Neuronal stem cell (in vitro differentiated cells): ENCODE data around the gene TMEM51.
A peak's percentile ranks its signal among the peaks of the same experiment; 100 is the strongest.

Source experiments
- DNase-seq: peaks from one replicate; pipeline ENCODE4 v3.0.0-alpha.2; 2013; ENCODE audit warnings: low spot score
- H2AFZ ChIP-seq: one replicate; pipeline ENCODE4 v1.6.1; 2013; ENCODE audit warnings: mild to moderate bottlenecking, low read length, inconsistent platforms
- H2AK5ac ChIP-seq: 2 replicates; pipeline ENCODE4 v1.6.1; 2013; ENCODE audit warnings: low read depth, mild to moderate bottlenecking, inconsistent platforms, low read length, moderate library complexity, mixed read lengths
- H2BK120ac ChIP-seq: 2 replicates; pipeline ENCODE4 v1.6.1; 2013; ENCODE audit warnings: low read depth, mild to moderate bottlenecking, inconsistent platforms, low read length, moderate library complexity, mixed read lengths
- H2BK12ac ChIP-seq: one replicate; pipeline ENCODE4 v1.6.1; 2013; ENCODE audit warnings: low read length, inconsistent platforms
- H2BK15ac ChIP-seq: 2 replicates; pipeline ENCODE4 v1.6.1; 2013; ENCODE audit warnings: mild to moderate bottlenecking, low read length, inconsistent platforms, mixed read lengths
- H2BK5ac ChIP-seq: one replicate; pipeline ENCODE4 v1.6.1; 2013; ENCODE audit warnings: inconsistent platforms, mild to moderate bottlenecking, low read length, moderate library complexity
- H3K14ac ChIP-seq: one replicate; pipeline ENCODE4 v1.6.1; 2013; ENCODE audit warnings: low read length, inconsistent platforms
- H3K18ac ChIP-seq: 2 replicates; pipeline ENCODE4 v1.6.1; 2013; ENCODE audit warnings: low read length, inconsistent platforms
- H3K23ac ChIP-seq: 2 replicates; pipeline ENCODE4 v1.6.1; 2013; ENCODE audit warnings: low read depth, mild to moderate bottlenecking, mixed read lengths, low read length, inconsistent platforms; ENCODE audit not compliant: poor library complexity
- H3K27ac ChIP-seq: replicated peaks from 3 replicates; pipeline ENCODE4 v1.5.1; 2013; ENCODE audit warnings: low read length, inconsistent platforms
- H3K27me3 ChIP-seq, 3 experiments: 2 replicates each; pipeline ENCODE4 v1.6.1; 2013; ENCODE audit warnings: low read length in 3 of 3, mild to moderate bottlenecking in 2 of 3, inconsistent platforms in 1 of 3, low read depth in 1 of 3, mixed read lengths in 1 of 3, moderate library complexity in 1 of 3; ENCODE audit not compliant: control insufficient read depth in 3 of 3, insufficient read depth in 3 of 3
- H3K36me3 ChIP-seq, 2 donors: replicated peaks in 1 of 2; 2 replicates each; pipeline ENCODE4 v1.6.1; 2013; ENCODE audit warnings: low read length in 2 of 2; ENCODE audit not compliant: control insufficient read depth in 2 of 2, insufficient read depth in 2 of 2
- H3K4ac ChIP-seq: 2 replicates; pipeline ENCODE4 v1.6.1; 2013; ENCODE audit warnings: inconsistent platforms, mild to moderate bottlenecking, low read length, moderate library complexity
- H3K4me1 ChIP-seq, 2 donors: 1 replicate in 1 of 2; 2 replicates in 1 of 2; pipeline ENCODE4 v1.6.1; 2013; ENCODE audit warnings: low read length in 2 of 2, low read depth in 1 of 2; ENCODE audit not compliant: control insufficient read depth in 2 of 2, insufficient read depth in 1 of 2
- H3K4me2 ChIP-seq: one replicate; pipeline ENCODE4 v1.6.1; 2013; ENCODE audit warnings: mild to moderate bottlenecking, low read length, inconsistent platforms; ENCODE audit not compliant: insufficient read depth, poor library complexity, severe bottlenecking
- H3K4me3 ChIP-seq, 2 donors: 2 replicates each; pipeline ENCODE4 v1.5.1; 2013; ENCODE audit warnings: low read length in 2 of 2, mild to moderate bottlenecking in 2 of 2, inconsistent platforms in 1 of 2, moderate library complexity in 1 of 2
- H3K79me1 ChIP-seq: one replicate; pipeline ENCODE4 v1.6.1; 2013; ENCODE audit warnings: low read depth, mild to moderate bottlenecking, inconsistent platforms, low read length, moderate library complexity
- H3K9ac ChIP-seq: one replicate; pipeline ENCODE4 v1.6.1; 2013; ENCODE audit warnings: mild to moderate bottlenecking, low read depth, low read length, inconsistent platforms; ENCODE audit not compliant: poor library complexity
- H3K9me3 ChIP-seq, 2 donors: replicated peaks in 1 of 2; 2 replicates each; pipeline versions ENCODE3 to v1.6.1; 2013; ENCODE audit warnings: low read length in 2 of 2, mild to moderate bottlenecking in 2 of 2, inconsistent platforms in 1 of 2, low read depth in 1 of 2, mixed read lengths in 1 of 2, moderate library complexity in 1 of 2; ENCODE audit not compliant: control insufficient read depth in 2 of 2, insufficient read depth in 1 of 2
- H4K8ac ChIP-seq: one replicate; pipeline ENCODE4 v1.6.1; 2013; ENCODE audit warnings: low read depth, mild to moderate bottlenecking, inconsistent platforms, low read length, moderate library complexity
- H4K91ac ChIP-seq: one replicate; pipeline ENCODE4 v1.6.1; 2013; ENCODE audit warnings: low read length, low read depth, mild to moderate bottlenecking, inconsistent platforms; ENCODE audit not compliant: poor library complexity
- WGBS, 2 donors: extraction: QIAGEN DNeasy Blood & Tissue Kit; methylation state at CpG; one replicate each; pipeline ENCODE4 v1.1.7; 2013; ENCODE audit warnings: missing lambda C conversion rate in 2 of 2, mixed read lengths in 1 of 2; ENCODE audit not compliant: insufficient read length in 2 of 2, insufficient replicate concordance in 1 of 2; ENCODE audit errors: extremely low coverage in 2 of 2; 5-methylcytosine and 5-hydroxymethylcytosine counted together

Gene TMEM51

DNA sequence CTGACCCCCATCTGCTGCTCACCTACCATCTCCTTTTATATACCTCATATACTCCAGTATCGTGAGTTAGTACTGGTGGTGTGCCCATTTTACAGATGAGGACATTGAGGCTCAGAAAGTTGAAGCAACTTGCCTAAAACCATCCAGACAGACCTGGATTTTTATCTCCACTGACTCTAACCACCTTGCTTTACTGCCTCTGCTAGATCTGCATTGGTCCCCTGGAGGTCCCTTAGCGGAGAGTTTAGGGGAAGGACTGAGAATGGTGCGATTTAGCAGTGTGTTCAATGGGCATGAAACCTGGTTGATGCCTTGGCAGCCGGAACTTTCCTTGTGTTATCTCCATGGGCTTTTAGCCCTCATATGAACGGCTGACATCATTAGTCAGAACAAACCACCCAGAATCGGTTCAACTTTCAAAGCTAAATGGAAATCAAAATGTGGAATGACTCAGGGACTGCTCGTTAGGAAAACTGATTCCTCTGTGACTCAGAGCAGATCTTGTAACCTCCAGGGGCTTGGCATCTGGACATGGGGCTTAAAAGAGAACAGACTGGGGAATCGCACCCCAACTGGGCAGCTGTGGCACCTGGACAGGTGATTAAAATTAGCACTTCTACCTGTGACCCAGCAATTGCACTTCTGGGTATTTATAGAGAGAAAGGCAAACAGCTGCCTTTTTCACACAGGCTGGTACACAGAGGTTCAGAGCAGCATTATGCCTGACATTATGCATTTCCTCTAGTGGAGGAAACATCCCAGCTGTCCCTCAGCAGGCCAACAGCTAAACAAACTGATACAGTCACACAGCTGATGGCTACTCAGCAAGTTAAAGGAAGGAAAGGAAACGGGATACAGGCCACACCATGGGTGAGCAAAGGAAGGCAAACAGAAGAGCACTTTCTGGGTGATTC lies 25.3 kb downstream of the TMEM51 start:
- Histone ChIP-seq H3K4ac (no peak overlapping the region), H2BK15ac (no peak overlapping the region), H4K8ac (no peak overlapping the region), H2BK12ac (no peak overlapping the region), H3K27ac (no peak overlapping the region), H2BK120ac (no peak overlapping the region), H2AK5ac (no peak overlapping the region), H2BK5ac (no peak overlapping the region), H3K18ac (no peak overlapping the region), H2AFZ (no peak overlapping the region), H3K36me3 (no peaks in the 10 kb centered on the region), H3K9me3 (no peaks in the 10 kb centered on the region), H3K9ac (no peak overlapping the region), H3K4me2 (no peak overlapping the region), H4K91ac (no peak overlapping the region), H3K14ac (no peak overlapping the region), H3K23ac (no peak overlapping the region), H3K4me1 (peaks cover 2 to 9% of the 10 kb centered on the region in 2 donors), H3K27me3 (no peaks in the 10 kb centered on the region), H3K79me1 (no peaks in the 10 kb centered on the region), H3K4me3 (no peak overlapping the region)
- DNase-seq: no peak
- no CpG with 5 or more reads among the region's 9 CpGs for WGBS, 2 donors

DNA sequence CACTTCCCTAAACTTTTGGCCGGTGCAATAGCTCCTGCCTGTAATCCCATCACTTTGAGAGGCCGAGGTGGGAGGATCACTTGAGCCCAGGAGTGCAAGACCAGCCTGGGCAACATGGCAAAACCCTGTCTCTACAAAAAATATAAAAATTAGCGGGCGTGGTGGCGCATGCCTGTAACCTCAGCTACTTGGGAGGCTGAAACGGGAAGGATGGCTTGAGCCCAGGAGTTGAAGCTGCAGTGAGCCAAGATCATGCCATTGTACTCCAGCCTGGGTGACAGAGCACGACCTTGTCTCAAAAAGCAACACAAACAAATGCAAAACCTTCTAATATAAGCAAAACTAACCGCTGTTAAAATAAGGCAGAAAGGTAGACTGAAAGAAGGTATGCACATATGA lies 25.9 kb downstream of the TMEM51 start:
- no CpG with 5 or more reads among the region's 8 CpGs for WGBS, 2 donors
- Histone ChIP-seq H2BK12ac (no peak overlapping the region), H3K4ac (no peak overlapping the region), H3K27me3 (no peaks in the 10 kb centered on the region), H4K8ac (no peak overlapping the region), H4K91ac (no peak overlapping the region), H3K79me1 (no peaks in the 10 kb centered on the region), H2BK120ac (no peak overlapping the region), H3K9me3 (no peaks in the 10 kb centered on the region), H2BK15ac (no peak overlapping the region), H3K4me3 (no peak overlapping the region), H3K27ac (no peak overlapping the region), H3K4me1 (peaks cover 2 to 9% of the 10 kb centered on the region in 2 donors), H3K18ac (no peak overlapping the region), H3K23ac (no peak overlapping the region), H3K9ac (no peak overlapping the region), H2BK5ac (no peak overlapping the region), H3K14ac (no peak overlapping the region), H2AFZ (no peak overlapping the region), H3K4me2 (no peak overlapping the region), H3K36me3 (no peaks in the 10 kb centered on the region), H2AK5ac (no peak overlapping the region)
- no peak for DNase-seq

DNA sequence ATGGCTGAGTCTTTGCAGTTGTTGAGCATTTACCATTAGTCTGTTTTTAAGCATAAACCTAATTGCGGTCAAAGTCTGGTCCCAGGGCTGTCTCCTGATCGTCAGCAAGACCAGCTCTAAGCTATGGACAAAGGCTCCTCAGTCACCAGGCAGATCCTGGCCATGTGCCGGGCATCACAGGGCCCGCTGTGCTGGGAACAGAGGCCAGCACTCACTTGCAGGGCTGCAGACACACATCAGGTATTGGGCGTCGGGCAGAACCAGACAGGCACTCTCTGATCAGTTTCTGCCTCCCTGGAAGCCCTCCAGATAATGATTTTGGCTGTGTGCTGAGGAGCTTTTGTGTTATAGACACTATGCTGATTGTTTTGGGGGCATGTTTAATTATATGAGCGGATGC lies 26.6 kb downstream of the TMEM51 start:
- Histone ChIP-seq H3K4me3 (no peak overlapping the region), H2BK5ac (no peak overlapping the region), H3K18ac (peak overlapping the region; percentile 31), H3K4me2 (no peak overlapping the region), H3K27me3 (no peaks in the 10 kb centered on the region), H2BK12ac (no peak overlapping the region), H2BK15ac (no peak overlapping the region), H4K8ac (no peak overlapping the region), H3K27ac (no peak overlapping the region), H3K4me1 (peaks cover 2 to 9% of the 10 kb centered on the region in 2 donors), H2AK5ac (no peak overlapping the region), H3K14ac (no peak overlapping the region), H2AFZ (no peak overlapping the region), H2BK120ac (no peak overlapping the region), H4K91ac (no peak overlapping the region), H3K23ac (no peak overlapping the region), H3K4ac (no peak overlapping the region), H3K79me1 (no peaks in the 10 kb centered on the region), H3K9me3 (no peaks in the 10 kb centered on the region), H3K36me3 (no peaks in the 10 kb centered on the region), H3K9ac (no peak overlapping the region)
- no CpG with 5 or more reads among the region's 7 CpGs for WGBS, 2 donors
- DNase-seq: no peak

DNA sequence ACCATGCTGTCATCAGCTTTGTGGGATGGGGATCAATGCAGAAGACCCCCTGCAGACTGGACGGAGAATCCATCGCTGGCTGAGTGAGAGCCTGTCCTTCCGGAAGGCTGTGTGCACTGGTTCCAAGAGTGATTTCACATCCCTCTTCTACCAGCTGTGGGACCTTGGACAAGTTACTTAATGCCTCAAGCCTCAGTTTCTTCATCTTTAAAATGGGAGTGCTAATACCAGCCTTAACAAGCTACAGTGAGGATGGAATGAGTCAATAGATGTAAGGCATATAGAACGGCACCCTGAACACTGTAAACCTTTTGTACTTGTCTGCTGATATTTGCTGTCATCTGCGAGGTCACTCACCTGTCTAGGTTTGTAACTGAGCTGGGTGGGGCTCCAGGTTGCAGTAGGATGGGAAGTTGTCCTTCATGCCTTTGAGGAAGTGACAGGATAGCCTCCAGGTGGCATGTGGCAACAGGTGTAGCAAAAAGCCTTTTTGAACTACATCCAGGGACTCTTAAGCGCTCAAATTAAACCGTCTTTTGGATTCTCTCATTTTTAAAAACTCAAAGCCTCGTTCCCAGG lies 27.5 kb downstream of the TMEM51 start:
- no peak overlapping the region for H4K91ac ChIP-seq
- H3K14ac ChIP-seq: no peak overlapping the region
- no CpG with 5 or more reads among the region's 8 CpGs for WGBS, 2 donors
- peaks cover 2 to 9% of the 10 kb centered on the region in 2 donors for H3K4me1 ChIP-seq
- no peaks in the 10 kb centered on the region for H3K9me3 ChIP-seq
- H4K8ac ChIP-seq: no peak overlapping the region
- H3K9ac ChIP-seq: no peak overlapping the region
- H2BK15ac ChIP-seq: no peak overlapping the region
- H3K4ac ChIP-seq: no peak overlapping the region
- H2BK120ac ChIP-seq: no peak overlapping the region
- H2AFZ ChIP-seq: no peak overlapping the region
- no peaks in the 10 kb centered on the region for H3K27me3 ChIP-seq
- no peaks in the 10 kb centered on the region for H3K79me1 ChIP-seq
- no peak for DNase-seq
- no peak overlapping the region for H2AK5ac ChIP-seq
- H3K23ac ChIP-seq: no peak overlapping the region
- no peak overlapping the region for H2BK12ac ChIP-seq
- no peak overlapping the region for H3K4me3 ChIP-seq
- no peak overlapping the region for H3K27ac ChIP-seq
- no peak overlapping the region for H3K4me2 ChIP-seq
- H3K18ac ChIP-seq: no peak overlapping the region
- no peaks in the 10 kb centered on the region for H3K36me3 ChIP-seq
- no peak overlapping the region for H2BK5ac ChIP-seq
